Measurements from ENCODE around the gene TNIP2. TPM values are rescaled to one million over a fixed set of nuclear protein-coding genes. Genes with fewer than 3 reads are reported as not detected.

Gene TNIP2
- total and polyA plus RNA-seq, 2 donors (not counting 3 experiments of a cell fraction or from before 2014, with no cell fraction given) = 37.7 to 52.1 TPM

DNA sequence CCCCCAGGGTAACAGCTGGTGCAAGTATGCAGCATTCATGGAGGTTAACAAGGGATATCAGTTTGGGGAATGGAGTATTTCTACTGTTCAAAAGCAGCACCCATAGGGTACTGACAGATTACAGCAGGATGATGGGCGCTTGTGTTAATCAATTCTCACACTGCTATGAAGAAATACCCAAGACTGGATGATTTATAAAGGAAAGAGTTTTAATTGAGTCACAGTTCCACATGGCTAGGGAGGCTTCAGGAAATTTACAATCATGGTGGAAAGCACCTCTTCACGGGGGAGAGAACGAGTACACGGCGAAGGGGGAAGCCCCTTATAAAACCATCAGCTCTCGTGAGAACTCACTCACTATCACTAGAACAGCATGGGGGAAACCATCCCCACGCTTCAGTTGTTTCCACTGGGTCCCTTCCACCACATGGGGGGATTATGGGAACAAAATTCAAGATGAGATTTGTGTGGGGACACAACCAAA, 64.1 kb downstream of the TNIP2 start:
- H3K9me3 ChIP-seq (replicated peaks; ENCODE audit: control insufficient read depth, insufficient read depth, low read length) = no peaks in the 10 kb centered on the region
- no TSS peak for BruUV-seq (replicated peaks)
- H3K9me1 ChIP-seq (replicated peaks; ENCODE audit: control insufficient read depth, extremely low read depth, insufficient read depth, low read length) = no peaks in the 10 kb centered on the region
- H3K36me3 ChIP-seq (ENCODE audit: control insufficient read depth in 2 of 2, extremely low read depth in 1 of 2, insufficient read depth in 2 of 2, low read length in 2 of 2) = peaks cover 2 to 40% of the 10 kb centered on the region in 2 experiments
- DNase-seq (ENCODE audit: low read depth, low spot score) (no peak), FAIRE-seq (no peak)
- no peak overlapping the region for H3K4me2 ChIP-seq (ENCODE audit: insufficient read depth, low read length)
- intact Hi-C loops (cut with micrococcal nuclease) = no loop called here
- H3K9ac ChIP-seq (replicated peaks; ENCODE audit: extremely low read depth, insufficient read depth, low read length) = no peak overlapping the region
- dilution Hi-C loops (cut with MboI; ENCODE audit: extremely low pct_ligation_motif_present, low sequenced_read_pairs) = no loop called here
- POLR2A ChIA-PET = interaction anchor here (0.6 kb wide), 1 partner anchor 9 kb away, joined by 3 read pairs; no protein-coding TSS in a partner anchor
- H3K27me3 ChIP-seq (ENCODE audit: control insufficient read depth in 2 of 2, insufficient read depth in 2 of 2, low read length in 2 of 2) = no peaks in the 10 kb centered on the region
- no peaks in the 10 kb centered on the region for H3K4me1 ChIP-seq (ENCODE audit: control insufficient read depth, extremely low read depth, insufficient read depth, low read length)
- H2AFZ ChIP-seq (ENCODE audit: low read depth, low read length) = no peak overlapping the region
- H3K79me2 ChIP-seq (ENCODE audit: control insufficient read depth, insufficient read depth, low read length) = no peaks in the 10 kb centered on the region
- no peak overlapping the region for H3K4me3 ChIP-seq (replicated peaks in 1 of 3; ENCODE audit: insufficient read depth in 1 of 3, low read depth in 1 of 3, low read length in 3 of 3)
- CTCF ChIA-PET = interaction anchor here (1.0 kb wide), 1 partner anchor 22 kb away, joined by 3 read pairs; no protein-coding TSS in a partner anchor
- TF ChIP-seq EZH2 (IDR thresholded peaks at IDR 0.05; ENCODE audit: borderline replicate concordance, low read depth, low read length, severe bottlenecking) (no peak), GATA2 (IDR thresholded peaks at IDR 0.05; ENCODE audit: insufficient read depth, insufficient read length, low read depth, low read length) (no peak), MYC (IDR thresholded peaks at IDR 0.05; ENCODE audit: low read depth, low read length) (no peak), FOS (IDR thresholded peaks at IDR 0.05; ENCODE audit: borderline replicate concordance, insufficient read depth, low read length) (no peak), POLR2AphosphoS5 (IDR thresholded peaks at IDR 0.05; ENCODE audit: insufficient read depth, low read depth, low read length) (no peak), JUN (IDR thresholded peaks at IDR 0.05; ENCODE audit: borderline replicate concordance, insufficient read depth, insufficient read length, low read depth) (no peak), POLR2A (IDR thresholded peaks at IDR 0.05; ENCODE audit: low read depth, low read length) (no peak)
- TF ChIP-seq, protein P1, sequence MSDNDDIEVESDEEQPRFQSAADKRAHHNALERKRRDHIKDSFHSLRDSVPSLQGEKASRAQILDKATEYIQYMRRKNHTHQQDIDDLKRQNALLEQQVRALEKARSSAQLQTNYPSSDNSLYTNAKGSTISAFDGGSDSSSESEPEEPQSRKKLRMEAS (IDR thresholded peaks at IDR 0.05; ENCODE audit: insufficient read depth, insufficient read length) = no peak
- TF ChIP-seq, protein P2, sequence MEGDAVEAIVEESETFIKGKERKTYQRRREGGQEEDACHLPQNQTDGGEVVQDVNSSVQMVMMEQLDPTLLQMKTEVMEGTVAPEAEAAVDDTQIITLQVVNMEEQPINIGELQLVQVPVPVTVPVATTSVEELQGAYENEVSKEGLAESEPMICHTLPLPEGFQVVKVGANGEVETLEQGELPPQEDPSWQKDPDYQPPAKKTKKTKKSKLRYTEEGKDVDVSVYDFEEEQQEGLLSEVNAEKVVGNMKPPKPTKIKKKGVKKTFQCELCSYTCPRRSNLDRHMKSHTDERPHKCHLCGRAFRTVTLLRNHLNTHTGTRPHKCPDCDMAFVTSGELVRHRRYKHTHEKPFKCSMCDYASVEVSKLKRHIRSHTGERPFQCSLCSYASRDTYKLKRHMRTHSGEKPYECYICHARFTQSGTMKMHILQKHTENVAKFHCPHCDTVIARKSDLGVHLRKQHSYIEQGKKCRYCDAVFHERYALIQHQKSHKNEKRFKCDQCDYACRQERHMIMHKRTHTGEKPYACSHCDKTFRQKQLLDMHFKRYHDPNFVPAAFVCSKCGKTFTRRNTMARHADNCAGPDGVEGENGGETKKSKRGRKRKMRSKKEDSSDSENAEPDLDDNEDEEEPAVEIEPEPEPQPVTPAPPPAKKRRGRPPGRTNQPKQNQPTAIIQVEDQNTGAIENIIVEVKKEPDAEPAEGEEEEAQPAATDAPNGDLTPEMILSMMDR (IDR thresholded peaks at IDR 0.05; ENCODE audit: extremely low read depth in 1 of 2, insufficient read depth in 1 of 2, low read depth in 1 of 2, low read length in 2 of 2) = no peak
- no peak overlapping the region for H3K27ac ChIP-seq (ENCODE audit: insufficient read depth, low read depth, low read length)
- H4K20me1 ChIP-seq (replicated peaks; ENCODE audit: control insufficient read depth, extremely low read depth, insufficient read depth, low read length) = no peaks in the 10 kb centered on the region

Other genes with a start within 250 kb of the TNIP2 start
- 32.0 and 32.1 TPM in 2 replicates for gene FAM193A, start 219.7 kb downstream of the TNIP2 start, total RNA-seq
- 12.3 TPM in 2 replicates for gene FAM193A, start 219.7 kb downstream of the TNIP2 start, polyA plus RNA-seq
- gene SH3BP2, start 36.7 kb upstream of the TNIP2 start, total RNA-seq = 69.2 and 73.1 TPM in 2 replicates
- gene SH3BP2, start 36.7 kb upstream of the TNIP2 start, polyA plus RNA-seq = 62.9 and 73.9 TPM in 2 replicates
- 280 and 305 TPM in 2 replicates for gene ADD1, start 87.5 kb upstream of the TNIP2 start, total RNA-seq
- gene ADD1, start 87.5 kb upstream of the TNIP2 start, polyA plus RNA-seq = 219 and 240 TPM in 2 replicates
- gene NOP14, start 207.1 kb upstream of the TNIP2 start, total RNA-seq = 40.3 and 45.2 TPM in 2 replicates
- 7.1 and 9.5 TPM in 2 replicates for gene NOP14, start 207.1 kb upstream of the TNIP2 start, polyA plus RNA-seq
- gene GRK4, start 207.2 kb upstream of the TNIP2 start, total RNA-seq = 5.9 and 6.3 TPM in 2 replicates
- gene GRK4, start 207.2 kb upstream of the TNIP2 start, polyA plus RNA-seq = 3.1 and 3.2 TPM in 2 replicates

Data from endothelial cell of umbilical vein (primary cell).